NCI-H1105 treated with DMSO at 0.1 percent for 48 hours (cell line): Measurements from ENCODE around the gene DNMT1.
A peak's percentile ranks its signal among the peaks of the same experiment; 100 is the strongest.
"Not testable (repeated sequence)": the region's sequence is repeated elsewhere in the genome, so short reads cannot be mapped to it uniquely, and the experiment has no call there.

Source experiments
- DNase-seq: peaks from one replicate; lab custom pipeline; 2025; lab: John Stamatoyannopoulos, UW

DNMT1 gene

GRCh38 chr19:10220695-10221094 lies 25.9 kb upstream of the DNMT1 start:
- DNase-seq = no peak

- DNase-seq = no peak
These were observed 24.9 kb upstream of the DNMT1 start for GRCh38 chr19:10219678-10220077.

GRCh38 chr19:10217085-10217484 lies 22.3 kb upstream of the DNMT1 start:
- DNase-seq = no peak

- no peak for DNase-seq
These were observed 20.0 kb upstream of the DNMT1 start for GRCh38 chr19:10214784-10215183.

- no peak for DNase-seq
These were observed 16.9 kb upstream of the DNMT1 start for GRCh38 chr19:10211691-10212090.

GRCh38 chr19:10211061-10211460 lies 16.3 kb upstream of the DNMT1 start:
- DNase-seq = no peak

- DNase-seq = no peak
These were observed 14.6 kb upstream of the DNMT1 start for GRCh38 chr19:10209315-10209714.

GRCh38 chr19:10207026-10207425 lies 12.3 kb upstream of the DNMT1 start:
- DNase-seq = no peak

- no peak for DNase-seq
These were observed 11.6 kb upstream of the DNMT1 start for GRCh38 chr19:10206226-10206885.

GRCh38 chr19:10205636-10206035 lies 10.9 kb upstream of the DNMT1 start:
- no peak for DNase-seq

GRCh38 chr19:10203686-10204085 lies 8.9 kb upstream of the DNMT1 start:
- DNase-seq = no peak

- no peak for DNase-seq
These were observed 6.4 kb upstream of the DNMT1 start for GRCh38 chr19:10201176-10201575.

- DNase-seq = not testable (repeated sequence)
These were observed 5.3 kb upstream of the DNMT1 start for GRCh38 chr19:10200101-10200500.

- not testable (repeated sequence) for DNase-seq
These were observed 4.3 kb upstream of the DNMT1 start for GRCh38 chr19:10198889-10199644.

- DNase-seq = no peak
These were observed 406 bp upstream of the DNMT1 start for GRCh38 chr19:10195199-10195519.

- peak; percentile 41 for DNase-seq
These were observed 808 bp downstream of the DNMT1 start for GRCh38 chr19:10193790-10194499.

- no peak for DNase-seq
These were observed 1.8 kb downstream of the DNMT1 start for GRCh38 chr19:10192922-10193321.

GRCh38 chr19:10191347-10191746 lies 3.4 kb downstream of the DNMT1 start:
- no peak for DNase-seq

- DNase-seq = no peak
These were observed 4.7 kb downstream of the DNMT1 start for GRCh38 chr19:10190026-10190425.

GRCh38 chr19:10189616-10190015 lies 5.1 kb downstream of the DNMT1 start:
- DNase-seq = no peak

GRCh38 chr19:10187315-10187714 lies 7.4 kb downstream of the DNMT1 start:
- no peak for DNase-seq

GRCh38 chr19:10184636-10185035 lies 10.1 kb downstream of the DNMT1 start:
- DNase-seq = no peak

- DNase-seq = no peak
These were observed 10.8 kb downstream of the DNMT1 start for GRCh38 chr19:10183926-10184325.
